Measurements from ENCODE around the gene GPR82.
"Not testable (repeated sequence)": the region's sequence is repeated elsewhere in the genome, so short reads cannot be mapped to it uniquely, and the experiment has no call there.

The GPR82 gene

DNA sequence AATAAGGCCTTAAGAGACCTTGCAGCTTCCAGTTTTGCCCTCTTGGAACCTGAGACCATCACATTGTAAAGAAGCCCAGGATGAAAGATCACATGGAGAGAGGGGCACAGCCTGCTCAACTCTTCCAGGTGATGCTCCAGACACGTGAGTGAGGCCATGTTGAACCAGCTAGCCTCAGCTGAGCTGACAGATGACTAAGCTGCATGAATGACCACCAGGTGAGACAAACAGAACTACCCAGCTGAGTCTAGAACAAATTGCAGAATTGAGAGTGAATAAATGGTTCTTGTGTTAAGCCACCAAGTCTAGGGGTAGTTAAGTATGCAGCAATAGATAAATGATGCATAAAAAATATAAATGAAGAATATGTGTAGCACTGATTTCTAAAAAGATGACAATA, 16.8 kb upstream of the GPR82 start:
- Mint-ChIP-seq H3K27me3 (no peaks in the 10 kb centered on the region), H3K4me3 (no peak overlapping the region), H3K4me1 (peaks cover 66% of the 10 kb centered on the region), H3K27ac (no peak overlapping the region), H3K9me3 (no peaks in the 10 kb centered on the region)
- ATAC-seq: no peak
- DNase-seq: no peak

DNA sequence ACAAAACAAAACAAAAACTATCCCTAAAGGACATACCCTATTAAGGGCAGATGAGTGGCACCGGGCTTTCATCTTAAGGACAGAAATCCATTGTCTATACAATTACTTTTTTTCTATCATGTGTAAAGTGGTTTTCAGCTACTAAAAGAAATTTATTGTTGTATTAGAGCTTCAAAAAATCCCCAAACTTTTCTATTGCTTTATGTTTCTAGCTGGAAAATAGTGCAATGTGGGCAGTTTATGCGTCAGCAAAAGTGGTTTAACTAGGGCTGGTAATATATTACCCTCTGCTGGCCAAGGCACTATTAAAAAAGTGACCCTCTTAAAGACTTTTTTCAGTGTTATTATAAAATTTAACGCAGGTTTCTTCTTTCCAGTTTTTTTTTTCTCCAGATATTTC, 15.5 kb upstream of the GPR82 start:
- ATAC-seq: no peak
- Mint-ChIP-seq H3K4me3 (no peak overlapping the region), H3K9me3 (no peaks in the 10 kb centered on the region), H3K27ac (no peak overlapping the region), H3K4me1 (peaks cover 70% of the 10 kb centered on the region), H3K27me3 (no peaks in the 10 kb centered on the region)
- DNase-seq: no peak

DNA sequence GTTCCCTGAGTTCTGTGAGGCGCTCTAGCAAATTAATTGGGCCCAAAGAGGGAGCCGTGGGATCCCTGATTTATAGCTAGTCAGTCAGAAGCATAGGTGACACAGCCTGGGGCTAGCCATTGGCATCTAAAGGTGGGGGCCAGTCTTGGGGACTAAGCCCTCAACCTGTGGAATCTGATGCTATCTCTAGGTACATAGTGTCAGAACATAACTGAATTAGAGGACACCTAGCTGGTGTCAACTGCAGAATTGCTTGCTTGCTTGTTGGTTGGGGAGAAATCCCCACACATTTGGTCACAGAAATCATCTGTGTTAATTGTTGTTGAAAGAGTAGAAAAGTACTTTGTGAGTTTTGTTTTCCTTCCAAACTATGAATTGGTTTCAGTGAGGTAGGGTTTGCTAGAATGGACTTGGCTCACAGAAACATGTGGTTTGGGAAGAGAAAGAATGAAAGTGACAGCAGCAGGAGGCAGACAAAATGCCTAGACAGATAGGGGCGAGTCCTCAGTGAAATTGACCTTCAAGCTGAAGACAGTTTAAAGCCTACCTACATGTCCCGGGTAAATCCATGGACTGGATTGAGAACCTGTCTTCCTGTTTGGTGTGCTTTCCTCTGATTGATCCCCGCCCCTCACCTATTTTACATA, 12.8 kb upstream of the GPR82 start:
- no peaks in the 10 kb centered on the region for H3K9me3 Mint-ChIP-seq
- peaks cover 62% of the 10 kb centered on the region for H3K4me1 Mint-ChIP-seq
- DNase-seq (no peak), ATAC-seq (peak; percentile 55)
- no peak overlapping the region for H3K27ac Mint-ChIP-seq
- H3K27me3 Mint-ChIP-seq: no peaks in the 10 kb centered on the region
- no peak overlapping the region for H3K4me3 Mint-ChIP-seq

DNA sequence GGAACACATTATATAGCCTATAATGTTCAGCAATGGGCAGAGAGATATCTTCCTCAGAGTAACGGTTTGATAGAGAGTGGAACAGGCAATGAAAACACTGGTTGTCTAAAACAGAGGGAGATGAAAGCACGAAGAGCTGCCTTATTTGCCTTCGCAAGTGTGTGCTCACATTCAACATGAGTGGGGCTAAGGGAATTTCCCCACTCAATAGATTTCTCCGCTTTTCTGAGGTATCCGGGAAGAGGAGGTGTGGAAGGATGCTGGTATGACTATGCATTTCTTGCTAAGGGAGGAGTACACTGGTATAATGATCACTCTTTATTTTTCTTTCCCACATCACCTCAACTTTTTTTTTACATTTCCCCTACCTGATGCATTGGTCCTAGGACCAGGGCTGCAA, 7.8 kb upstream of the GPR82 start:
- Mint-ChIP-seq H3K4me3 (peak overlapping the region in 1 of 2 donors; percentile 22), H3K4me1 (peaks cover 51% of the 10 kb centered on the region), H3K27me3 (no peaks in the 10 kb centered on the region), H3K9me3 (peaks cover 8 to 12% of the 10 kb centered on the region in 2 donors), H3K27ac (no peak overlapping the region)
- no peak for ATAC-seq
- no peak for DNase-seq

DNA sequence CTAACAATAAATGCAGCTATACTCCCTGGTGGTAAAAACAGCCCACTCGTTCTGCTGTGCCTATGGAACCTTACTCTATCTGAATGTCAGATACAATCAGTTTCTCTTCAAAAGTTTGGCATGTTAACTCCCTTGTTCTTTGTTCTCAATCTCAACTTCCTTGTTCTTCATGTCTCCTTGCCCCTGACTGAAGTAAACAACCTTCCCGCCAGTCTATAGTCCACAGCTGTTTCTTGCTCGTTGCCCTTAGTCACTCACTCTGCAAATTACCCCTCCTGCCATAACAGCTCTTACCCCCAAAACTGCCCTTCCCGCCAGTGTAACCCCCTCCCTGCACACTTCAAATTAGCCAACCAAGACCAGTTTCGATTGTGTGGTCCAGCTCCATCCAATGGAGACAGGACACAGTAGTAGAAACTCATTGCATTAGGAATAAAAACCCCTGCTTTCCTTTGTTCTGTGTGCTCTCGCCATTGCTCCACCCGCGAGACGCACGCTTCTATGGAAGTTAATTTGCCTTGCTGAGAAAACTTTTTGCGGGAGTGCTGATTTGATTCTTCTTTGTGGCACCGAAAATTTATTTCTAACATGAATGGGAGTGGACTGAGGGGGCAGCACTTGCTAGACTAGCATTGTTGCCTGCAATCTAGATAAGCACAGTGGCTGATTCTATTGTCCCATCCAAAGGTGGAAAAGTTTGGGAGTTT, 7.1 kb upstream of the GPR82 start:
- no peak for DNase-seq
- peaks cover 51% of the 10 kb centered on the region for H3K4me1 Mint-ChIP-seq
- H3K9me3 Mint-ChIP-seq: peaks cover 8 to 12% of the 10 kb centered on the region in 2 donors
- H3K27me3 Mint-ChIP-seq: no peaks in the 10 kb centered on the region
- H3K27ac Mint-ChIP-seq: no peak overlapping the region
- no peak for ATAC-seq
- no peak overlapping the region for H3K4me3 Mint-ChIP-seq

DNA sequence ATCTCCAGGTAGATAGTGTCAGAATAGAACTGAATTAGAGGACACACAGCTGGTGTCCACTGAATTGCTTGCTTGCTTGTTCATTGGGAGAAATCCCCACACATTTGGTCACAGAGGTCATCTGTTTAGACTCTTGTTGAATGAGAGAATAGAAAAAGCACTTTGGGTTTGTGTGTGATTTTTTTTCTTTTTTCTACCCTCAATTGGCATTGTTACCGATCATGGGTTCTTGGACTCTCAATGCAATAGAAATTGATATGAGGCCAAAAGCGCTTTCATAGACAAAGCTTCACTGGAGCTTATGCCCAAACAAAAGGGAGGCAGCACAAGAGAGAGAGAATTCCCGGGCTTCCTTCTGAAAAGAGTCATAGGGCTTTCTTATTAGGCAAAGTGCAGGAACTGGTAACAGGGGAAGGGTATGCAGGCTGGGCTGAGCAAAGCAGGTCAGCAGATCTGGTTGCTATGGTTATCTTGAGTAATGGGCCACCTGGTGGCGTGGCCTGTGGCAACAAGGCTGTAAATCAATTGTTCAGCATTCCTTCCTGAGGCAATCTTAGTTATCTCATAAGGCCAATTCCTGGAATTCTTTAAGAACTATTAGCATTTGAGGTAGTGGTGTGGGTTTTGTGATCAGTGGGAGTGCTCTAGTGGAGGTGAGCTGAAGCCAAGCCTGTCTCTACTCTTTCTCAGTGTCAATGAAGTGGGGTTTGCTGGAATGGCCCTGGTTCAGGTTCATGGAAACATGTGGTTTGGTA, 5.3 kb upstream of the GPR82 start:
- no peak for ATAC-seq
- Mint-ChIP-seq H3K4me1 (peaks cover 56% of the 10 kb centered on the region), H3K27ac (no peak overlapping the region), H3K4me3 (no peak overlapping the region), H3K9me3 (peaks cover 8 to 12% of the 10 kb centered on the region in 2 donors), H3K27me3 (no peaks in the 10 kb centered on the region)
- DNase-seq: no peak

DNA sequence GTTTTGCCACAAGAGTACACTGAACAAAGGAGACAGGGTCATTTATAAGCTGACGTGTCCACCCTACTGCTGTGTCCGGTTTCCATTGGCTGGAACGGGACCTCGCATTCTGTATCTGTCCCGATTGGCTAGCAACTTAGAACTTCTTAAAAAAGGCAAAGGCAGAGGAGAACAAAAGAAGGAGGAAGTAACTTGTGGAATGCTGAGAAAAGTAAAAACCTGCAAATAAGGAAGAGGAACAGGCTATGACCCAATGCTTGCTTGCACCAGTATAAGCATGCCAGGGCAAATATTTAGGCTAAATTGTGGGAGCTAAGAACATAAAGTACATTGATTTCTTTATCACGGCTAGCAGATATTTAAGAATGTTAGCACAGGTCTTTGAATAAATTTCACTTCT, 4.4 kb upstream of the GPR82 start:
- Mint-ChIP-seq H3K9me3 (peaks cover 8 to 12% of the 10 kb centered on the region in 2 donors), H3K4me1 (peaks cover 51% of the 10 kb centered on the region), H3K4me3 (peak overlapping the region in 1 of 2 donors; percentile 9)
- not testable (repeated sequence) for ATAC-seq, H3K27me3 Mint-ChIP-seq, DNase-seq, H3K27ac Mint-ChIP-seq

DNA sequence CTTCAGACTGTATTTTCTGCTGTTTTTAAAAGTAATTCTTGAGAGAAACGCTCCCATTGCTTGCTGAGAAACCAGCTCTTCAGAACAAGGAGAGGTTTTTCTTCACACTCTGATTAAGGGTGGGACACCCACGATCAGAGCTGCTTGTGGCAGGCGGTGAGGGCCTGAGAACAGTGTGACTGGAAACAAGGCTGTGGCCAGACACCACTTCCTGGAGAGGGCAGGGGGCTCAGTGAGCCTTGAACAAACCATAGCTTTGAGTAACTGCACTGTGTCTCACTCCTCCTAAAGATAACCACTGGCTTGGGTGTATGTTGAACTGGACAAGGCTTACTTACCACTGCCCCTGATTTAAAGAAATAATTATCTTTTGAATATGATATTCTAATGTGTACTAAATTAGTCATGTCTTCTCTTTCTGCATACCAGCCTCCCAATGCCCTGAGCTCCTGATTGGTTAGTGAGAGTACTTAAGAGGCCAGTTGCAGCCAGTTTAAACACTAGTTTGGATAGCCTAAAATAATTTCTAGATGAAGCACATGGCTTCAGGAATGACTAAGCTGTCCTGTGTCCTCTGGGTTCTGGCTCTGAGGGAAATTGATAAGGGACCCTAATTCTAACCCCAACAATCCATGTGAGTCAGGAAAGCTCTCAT, 3.7 kb upstream of the GPR82 start:
- Mint-ChIP-seq H3K27ac (peak overlapping the region in 1 of 2 donors; percentile 19), H3K4me1 (peaks cover 51% of the 10 kb centered on the region), H3K27me3 (no peaks in the 10 kb centered on the region), H3K4me3 (no peak overlapping the region), H3K9me3 (peaks cover 8 to 12% of the 10 kb centered on the region in 2 donors)
- peak; percentile 95 for ATAC-seq
- peak; percentile 55 to 77 for DNase-seq

DNA sequence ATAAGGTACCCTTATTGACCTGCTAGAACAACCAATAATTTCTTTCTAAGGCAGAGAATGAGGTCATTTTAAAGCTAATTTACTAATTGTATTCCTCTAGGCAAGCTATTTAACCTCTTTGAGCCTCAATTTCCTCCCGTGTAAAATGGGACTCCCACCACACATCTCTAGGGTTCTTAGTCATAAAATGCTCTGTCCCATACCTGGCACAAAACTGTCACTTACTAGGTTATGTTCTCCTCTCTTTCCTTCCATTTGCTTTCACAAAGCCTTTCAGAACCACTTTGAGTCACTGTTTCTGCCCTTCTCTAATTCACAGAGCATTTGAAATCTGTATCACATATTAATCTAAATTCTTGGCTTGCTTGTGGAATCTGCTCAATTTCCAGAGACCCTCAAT, 2.4 kb upstream of the GPR82 start:
- ATAC-seq: peak; percentile 71
- Mint-ChIP-seq H3K27me3 (no peaks in the 10 kb centered on the region), H3K4me1 (peaks cover 40% of the 10 kb centered on the region), H3K4me3 (peak overlapping the region in 1 of 2 donors; percentile 40), H3K27ac (peak overlapping the region; percentile 85 to 87), H3K9me3 (peaks cover 8 to 10% of the 10 kb centered on the region in 2 donors)
- DNase-seq: no peak

DNA sequence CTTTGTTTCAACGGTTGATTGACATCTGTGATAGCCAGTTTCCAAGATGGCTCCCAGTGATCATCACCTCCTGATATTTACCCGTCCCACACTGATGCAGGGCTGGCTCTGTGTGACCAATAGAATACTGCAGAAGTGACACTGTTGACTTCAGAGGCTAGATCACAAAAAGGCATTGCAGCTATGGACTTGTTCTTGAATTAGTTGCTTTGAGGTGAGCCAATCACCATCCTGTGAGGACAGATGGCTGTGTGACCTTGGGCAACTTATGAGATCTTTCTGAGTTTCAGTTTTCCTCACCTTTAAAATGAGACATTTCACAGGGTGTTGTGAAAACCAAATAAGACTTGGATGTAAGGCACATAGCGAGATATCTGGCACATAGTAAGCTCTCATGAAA, 1.8 kb upstream of the GPR82 start:
- peaks cover 3% of the 10 kb centered on the region in 2 donors for H3K9me3 Mint-ChIP-seq
- peak overlapping the region in 1 of 2 donors; percentile 4 for H3K27ac Mint-ChIP-seq
- ATAC-seq (peak; percentile 31), DNase-seq (no peak)
- peak overlapping the region; percentile 10 to 40 for H3K4me3 Mint-ChIP-seq
- no peaks in the 10 kb centered on the region for H3K27me3 Mint-ChIP-seq
- peaks cover 37% of the 10 kb centered on the region for H3K4me1 Mint-ChIP-seq

DNA sequence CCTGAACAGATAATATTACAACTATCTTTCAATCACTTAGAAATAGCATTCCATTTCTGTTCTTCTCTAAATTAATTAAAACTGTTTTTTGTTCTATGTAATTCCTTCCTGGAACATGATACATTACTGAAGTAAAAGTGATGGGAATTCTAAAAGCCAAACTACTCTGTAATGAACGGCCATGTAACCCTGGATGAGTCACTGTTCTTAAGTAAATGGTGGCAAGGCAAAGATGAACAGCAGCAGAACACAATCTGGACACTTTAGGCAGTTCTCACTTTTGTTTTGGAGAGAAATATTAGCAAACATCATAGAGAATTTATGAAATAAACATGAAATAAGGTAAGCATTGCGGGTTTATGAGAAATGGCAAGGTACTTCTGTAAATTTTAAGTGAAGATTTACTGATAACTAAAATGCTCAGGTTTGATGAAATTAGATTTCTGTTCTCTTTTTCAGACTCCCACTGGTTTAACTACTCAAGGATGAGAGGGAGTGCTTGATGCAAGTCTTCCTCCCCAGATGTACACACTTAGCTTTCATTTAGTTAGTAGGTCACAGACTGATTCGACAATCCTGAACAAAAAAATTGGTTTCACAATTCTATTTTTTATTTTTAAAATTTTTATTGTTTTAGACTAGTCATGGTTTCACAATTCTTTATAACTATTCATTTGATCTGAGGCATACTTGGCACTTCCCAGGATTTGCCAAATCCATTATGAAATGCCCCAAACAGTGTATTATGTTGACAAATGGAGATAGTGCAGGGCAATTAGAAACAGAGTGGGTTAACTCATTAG, 964 bp upstream of the GPR82 start:
- Mint-ChIP-seq H3K4me3 (peak overlapping the region in 1 of 2 donors; percentile 15), H3K27ac (peak overlapping the region in 1 of 2 donors; percentile 57), H3K27me3 (no peaks in the 10 kb centered on the region), H3K9me3 (no peaks in the 10 kb centered on the region), H3K4me1 (peaks cover 42% of the 10 kb centered on the region)
- no peak for ATAC-seq
- DNase-seq: no peak

DNA sequence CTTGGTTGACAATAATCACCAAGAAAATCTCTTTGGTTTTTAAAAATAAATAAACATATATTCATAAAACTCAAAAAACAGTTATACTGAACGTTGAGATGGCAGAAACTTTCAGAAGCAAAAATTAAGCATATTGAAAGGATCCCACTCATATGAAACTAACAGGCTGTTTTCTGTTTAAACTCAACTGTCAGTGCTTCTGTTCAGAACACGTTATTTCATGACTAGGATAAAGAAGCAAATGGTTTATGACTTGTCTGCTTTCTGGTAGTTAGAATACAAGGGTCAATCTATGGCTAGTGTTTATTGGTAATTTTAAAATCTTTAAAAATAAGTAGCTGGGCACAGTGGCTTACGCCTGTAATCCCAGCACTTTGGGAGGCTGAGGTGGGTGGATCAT, 4.1 kb downstream of the GPR82 start:
- peaks cover 16% of the 10 kb centered on the region for H3K4me1 Mint-ChIP-seq
- peak overlapping the region in 1 of 2 donors; percentile 22 for H3K4me3 Mint-ChIP-seq
- no peaks in the 10 kb centered on the region for H3K27me3 Mint-ChIP-seq
- no peak for DNase-seq
- no peaks in the 10 kb centered on the region for H3K9me3 Mint-ChIP-seq
- no peak for ATAC-seq
- H3K27ac Mint-ChIP-seq: no peak overlapping the region

DNA sequence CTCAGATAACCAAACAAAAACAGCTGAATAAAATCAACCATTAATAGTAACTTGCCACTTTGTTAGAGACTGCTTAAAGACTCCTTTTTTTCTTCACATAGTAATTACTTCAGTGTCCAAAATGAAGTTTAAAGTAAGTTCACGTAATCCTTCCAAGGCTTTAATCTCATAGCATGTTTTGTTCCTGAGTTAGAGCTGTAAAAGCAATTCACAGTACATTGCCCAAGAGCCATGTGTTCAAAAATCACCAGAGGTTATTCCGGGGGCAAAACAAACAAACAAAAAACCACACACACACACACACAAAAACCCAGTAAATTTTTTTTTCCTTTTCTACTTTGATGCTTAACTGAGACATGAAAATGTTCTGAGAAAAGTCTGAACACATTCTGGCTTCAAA, 6.1 kb downstream of the GPR82 start:
- Mint-ChIP-seq H3K27ac (no peak overlapping the region), H3K27me3 (no peaks in the 10 kb centered on the region), H3K4me1 (peaks cover 26% of the 10 kb centered on the region), H3K9me3 (no peaks in the 10 kb centered on the region), H3K4me3 (no peak overlapping the region)
- ATAC-seq (no peak), DNase-seq (no peak)

DNA sequence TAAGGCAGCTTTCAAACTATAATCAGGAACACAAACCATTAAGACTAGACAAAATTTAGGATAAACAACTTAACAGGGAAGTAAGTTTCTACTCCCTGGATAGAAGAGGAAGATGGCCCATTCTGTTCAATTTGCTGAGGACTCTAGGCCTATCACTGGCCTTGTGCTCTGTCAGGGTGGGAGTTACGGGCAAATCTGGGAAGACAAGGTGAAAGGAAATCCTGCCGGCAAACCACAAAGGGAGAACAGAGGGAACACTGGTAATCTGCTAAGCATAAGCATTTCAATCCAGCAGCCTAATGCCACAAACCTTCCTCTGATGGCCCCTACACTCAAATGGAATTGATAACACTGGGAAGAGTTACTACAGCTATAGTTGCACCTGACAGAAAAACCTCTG, 8.3 kb downstream of the GPR82 start:
- Mint-ChIP-seq H3K9me3 (no peaks in the 10 kb centered on the region), H3K4me3 (no peak overlapping the region), H3K4me1 (peaks cover 38% of the 10 kb centered on the region), H3K27me3 (no peaks in the 10 kb centered on the region), H3K27ac (peak overlapping the region in 1 of 2 donors; percentile 54)
- ATAC-seq (no peak), DNase-seq (no peak)

DNA sequence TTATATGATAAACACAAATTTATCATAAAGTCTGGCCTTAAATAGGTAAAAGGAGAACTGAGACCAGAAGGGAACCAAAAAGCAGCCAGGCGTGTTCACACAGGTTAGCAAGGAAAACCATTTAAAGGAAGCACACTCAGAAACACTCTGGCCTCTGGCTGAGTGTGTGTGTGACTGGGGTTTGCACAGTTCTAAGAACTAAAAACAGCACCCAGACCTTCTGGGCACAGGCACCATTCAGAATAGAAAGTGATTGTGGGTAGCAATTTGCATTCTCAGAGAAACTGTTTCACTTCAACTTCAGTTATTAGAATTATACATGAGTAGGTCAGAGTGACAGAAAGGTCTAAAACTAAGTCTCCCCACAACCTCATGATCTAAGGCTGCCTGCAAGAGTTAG, 10.0 kb downstream of the GPR82 start:
- DNase-seq: peak; percentile 6 to 32
- peak overlapping the region; percentile 68 to 76 for H3K4me3 Mint-ChIP-seq
- peak; percentile 93 for ATAC-seq
- H3K4me1 Mint-ChIP-seq: peaks cover 34% of the 10 kb centered on the region
- no peaks in the 10 kb centered on the region for H3K9me3 Mint-ChIP-seq
- peak overlapping the region in 1 of 2 donors; percentile 67 for H3K27ac Mint-ChIP-seq
- no peaks in the 10 kb centered on the region for H3K27me3 Mint-ChIP-seq
